NCI-H1930 (cell line): ENCODE data around the gene IQUB.
"Not testable (repeated sequence)": the region's sequence is repeated elsewhere in the genome, so short reads cannot be mapped to it uniquely, and the experiment has no call there.

Experiments
- DNase-seq, 2 experiments: peaks; one replicate each; lab custom pipeline; 2025; lab: John Stamatoyannopoulos, UW

The IQUB gene

DNA sequence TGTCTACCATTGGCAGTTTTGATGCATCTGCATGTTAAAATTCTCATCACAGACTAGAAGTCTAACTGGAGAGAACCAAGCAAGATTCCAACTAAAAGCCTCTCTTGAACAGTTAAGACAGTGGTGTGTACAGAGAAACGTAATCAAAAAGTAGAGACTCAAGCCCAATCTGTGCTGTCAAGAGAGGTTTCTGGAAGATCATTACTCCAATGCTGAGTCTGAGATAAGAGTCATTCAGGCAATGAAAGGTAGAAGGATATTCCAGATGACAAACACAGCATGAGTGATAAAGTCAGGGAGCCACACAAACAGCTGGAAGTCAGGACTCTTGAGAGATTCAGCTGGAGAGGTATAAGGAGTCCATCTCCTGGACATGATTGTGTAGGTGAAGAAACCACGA lies 48.7 kb downstream of the IQUB start:
- no peak for DNase-seq

DNA sequence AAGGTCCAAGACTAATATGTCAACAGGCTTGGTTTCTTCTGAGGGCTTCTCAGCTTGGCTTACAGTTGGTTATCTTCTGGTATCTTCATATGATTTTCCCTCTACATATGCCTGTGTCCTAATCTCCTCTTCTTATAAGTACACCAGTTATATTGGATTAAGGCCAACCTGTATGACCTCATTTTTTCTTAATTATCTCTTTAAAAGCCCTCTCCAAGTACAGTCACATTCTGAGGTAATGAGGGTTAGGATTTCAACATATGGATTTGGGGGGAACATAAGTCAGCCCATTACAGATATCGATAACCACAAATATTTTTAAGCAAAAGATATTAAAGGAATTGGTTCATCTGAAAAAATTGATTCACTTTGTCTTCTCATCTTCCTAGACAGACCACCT lies 49.2 kb downstream of the IQUB start:
- no peak for DNase-seq

GRCh38 chr7:123484199-123484598 lies 50.2 kb downstream of the IQUB start:
- no peak for DNase-seq

GRCh38 chr7:123480107-123480506 lies 54.3 kb downstream of the IQUB start:
- no peak for DNase-seq

DNA sequence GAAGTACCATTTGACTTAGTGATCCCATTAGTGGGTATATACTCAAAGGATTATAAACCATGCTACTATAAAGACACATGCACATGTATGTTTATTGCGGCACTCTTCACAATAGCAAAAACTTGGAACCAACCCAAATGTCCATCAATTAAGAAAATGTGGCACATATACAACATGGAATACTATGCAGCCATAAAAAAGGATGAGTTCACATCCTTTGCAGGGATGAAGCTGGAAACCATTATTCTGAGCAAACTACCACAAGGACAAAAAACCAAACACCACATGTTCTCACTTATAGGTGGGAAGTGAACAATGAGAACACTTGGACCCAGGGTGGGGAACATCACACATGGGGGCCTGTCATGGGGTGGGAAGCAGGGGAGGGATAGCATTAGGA lies 56.3 kb downstream of the IQUB start:
- DNase-seq, result not testable (repeated sequence)

DNA sequence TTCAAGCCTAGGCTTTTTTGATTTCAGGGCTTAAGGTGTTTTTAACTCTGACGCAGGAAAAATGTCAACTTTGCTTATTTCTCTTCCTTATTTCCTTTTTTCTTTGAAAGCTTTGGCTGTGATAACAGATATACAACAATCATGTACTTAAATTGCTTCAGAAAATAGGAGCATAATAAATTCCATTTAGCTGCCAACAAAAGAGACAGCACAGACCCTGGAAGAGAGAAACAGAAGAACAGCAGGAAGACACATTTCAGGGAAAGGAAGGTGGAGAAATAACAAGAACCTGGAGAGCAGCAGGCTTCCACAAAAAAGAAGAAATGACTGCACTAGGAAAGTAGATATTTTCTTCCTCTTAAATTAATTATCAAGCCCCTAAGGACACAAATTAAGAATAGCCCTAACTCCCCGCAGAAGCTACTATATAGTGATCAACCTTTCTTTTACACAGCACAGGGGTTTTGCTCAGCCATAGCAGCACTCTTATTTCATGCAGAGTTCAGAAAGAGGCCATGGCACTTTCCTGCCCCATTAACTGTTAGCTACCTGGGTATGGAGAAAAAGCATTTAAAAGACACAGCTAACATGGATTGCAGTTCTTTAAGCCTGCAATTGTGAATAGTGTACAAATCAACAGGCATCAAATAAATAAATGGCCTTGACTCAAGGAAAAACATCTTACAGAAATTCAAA lies 61.5 kb downstream of the IQUB start:
- no peak for DNase-seq

GRCh38 chr7:123472327-123472726 lies 62.1 kb downstream of the IQUB start:
- DNase-seq, result no peak

DNA sequence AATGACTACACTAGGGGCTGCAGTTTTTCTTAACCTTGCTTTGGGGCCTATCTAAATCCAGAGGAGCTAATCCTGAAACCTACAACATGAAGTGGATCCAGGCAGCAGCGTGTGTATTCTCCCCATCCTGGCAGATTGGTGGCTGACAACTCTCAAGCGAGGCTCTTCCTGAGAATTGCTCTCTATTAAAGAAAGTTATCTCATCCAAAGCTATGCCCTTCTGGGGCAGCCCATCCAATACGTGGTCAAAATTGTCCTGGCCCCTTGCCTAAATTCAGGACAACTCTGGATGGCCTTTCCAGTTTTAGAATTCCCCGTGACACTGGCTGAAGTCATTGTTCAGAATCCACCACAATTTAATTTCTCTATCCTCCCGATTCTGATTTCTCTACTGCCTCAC lies 66.1 kb downstream of the IQUB start:
- no peak for DNase-seq

DNA sequence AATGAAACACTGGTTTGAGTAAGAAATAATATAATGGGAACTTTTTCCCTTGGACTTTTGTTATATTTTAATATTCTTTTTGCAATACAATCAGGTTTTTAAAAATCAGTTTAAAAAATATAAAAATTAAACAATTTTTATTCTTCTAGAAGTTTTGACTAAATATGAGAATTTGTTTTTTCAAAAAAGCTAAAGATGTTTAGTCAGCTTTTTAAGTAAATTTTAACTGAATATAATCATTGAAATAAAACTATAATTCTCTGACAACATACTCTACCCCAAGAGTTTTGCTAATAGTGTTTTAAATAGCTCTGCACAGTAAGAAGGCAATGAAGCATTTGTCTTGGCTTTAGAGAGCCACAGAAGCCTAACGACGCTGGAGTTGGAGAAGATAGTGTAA lies 70.5 kb downstream of the IQUB start:
- no peak for DNase-seq

GRCh38 chr7:123460616-123461015 lies 73.8 kb downstream of the IQUB start:
- DNase-seq, result no peak

GRCh38 chr7:123455965-123456470 lies 78.4 kb downstream of the IQUB start:
- no peak for DNase-seq

DNA sequence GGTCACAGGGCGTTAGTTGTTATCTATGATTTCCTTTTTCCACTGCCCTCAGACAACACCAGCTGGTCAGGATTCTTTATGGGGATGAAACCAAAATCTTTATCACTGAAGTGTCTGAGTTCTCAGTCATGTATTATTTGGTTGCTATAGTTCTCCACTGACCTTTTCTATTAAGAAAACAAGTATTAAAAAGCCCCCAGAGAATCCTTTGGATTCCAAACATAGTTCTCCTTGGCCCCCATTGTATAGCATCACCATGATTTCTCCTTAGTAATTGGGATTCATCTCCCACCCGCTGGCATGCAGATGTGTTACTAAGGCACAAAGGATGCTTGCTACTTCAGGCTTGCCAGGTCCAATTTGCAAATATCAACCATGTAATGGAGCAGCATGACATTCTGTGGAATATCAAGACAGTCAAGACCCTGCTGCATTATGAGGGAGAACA lies 94.3 kb downstream of the IQUB start:
- DNase-seq, result no peak

GRCh38 chr7:123439191-123439590 lies 95.2 kb downstream of the IQUB start:
- no peak for DNase-seq

DNA sequence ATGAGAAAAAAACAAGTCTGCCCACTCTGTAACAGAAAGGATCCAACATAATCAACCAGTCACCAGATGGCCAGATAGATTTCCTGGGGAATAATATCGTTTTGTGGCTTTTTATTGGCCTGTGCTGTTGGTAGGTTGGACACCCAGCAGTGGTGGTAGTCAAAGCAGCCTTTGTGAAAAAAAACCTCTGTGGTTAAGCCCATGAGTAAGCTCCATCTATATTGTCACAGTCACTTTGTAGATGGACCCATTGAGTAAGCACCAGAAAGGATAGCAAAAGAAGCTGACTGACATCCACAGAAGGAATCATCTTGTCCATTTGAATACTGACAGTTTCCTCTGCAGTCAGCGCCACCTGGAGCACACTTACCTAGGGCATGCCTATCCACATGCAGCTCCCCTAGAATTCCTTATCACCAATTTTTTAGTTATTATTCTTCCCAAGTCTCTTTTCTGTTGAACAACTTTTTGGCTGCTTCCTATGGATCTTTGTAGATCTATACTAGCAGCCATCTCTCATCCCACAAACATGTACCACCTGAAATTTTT lies 96.9 kb downstream of the IQUB start:
- DNase-seq, result no peak

DNA sequence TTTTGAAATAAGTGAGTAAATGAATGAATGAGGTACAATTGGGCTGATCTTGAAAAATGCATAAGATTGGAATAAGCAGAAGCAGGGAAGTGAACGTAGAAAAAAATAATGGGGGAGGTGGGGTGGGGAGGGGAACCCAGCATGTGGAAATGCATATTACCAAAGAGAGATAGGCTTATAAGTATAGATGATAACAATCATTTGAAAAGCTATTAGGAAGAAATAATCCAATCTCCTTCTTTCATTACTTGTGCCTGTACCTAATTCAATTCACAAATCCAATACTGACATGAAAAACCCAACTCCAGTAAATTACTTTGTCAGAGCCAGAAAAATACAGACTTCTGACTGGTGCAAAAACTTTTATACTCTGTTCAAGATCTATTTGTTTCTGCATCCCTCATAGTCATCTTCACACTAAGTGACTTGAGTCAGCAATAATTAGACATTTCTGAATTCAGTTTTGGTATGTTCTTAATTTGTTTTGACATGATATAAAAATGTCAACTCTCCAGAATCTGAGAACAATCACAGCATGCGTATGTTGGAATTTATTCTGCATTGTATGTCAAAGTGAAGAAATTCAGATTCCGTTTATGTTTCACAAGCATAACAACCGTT lies 99.2 kb downstream of the IQUB start:
- DNase-seq, result no peak

GRCh38 chr7:123433665-123434064 lies 100.7 kb downstream of the IQUB start:
- peak; percentile 92 to 94 for DNase-seq

DNA sequence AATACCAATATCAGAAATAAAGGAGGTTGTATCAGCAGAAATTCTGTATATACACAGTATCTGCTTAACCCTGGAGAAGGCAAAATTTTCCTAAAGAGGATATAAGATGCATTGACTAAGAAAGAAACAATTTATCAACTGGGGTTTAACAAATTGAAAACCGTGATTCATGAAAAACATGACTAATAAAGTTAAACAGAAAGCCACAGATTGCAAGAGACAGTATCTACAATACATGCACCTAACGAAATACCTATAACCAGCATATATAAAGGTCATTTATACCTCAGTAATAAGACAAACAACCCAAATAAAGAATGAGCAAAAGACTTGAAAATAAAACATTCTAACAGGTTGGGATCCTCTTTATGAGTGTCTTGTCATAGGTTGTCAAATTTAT lies 101.8 kb downstream of the IQUB start:
- no peak for DNase-seq

GRCh38 chr7:123431075-123431614 lies 103.2 kb downstream of the IQUB start:
- no peak for DNase-seq

DNA sequence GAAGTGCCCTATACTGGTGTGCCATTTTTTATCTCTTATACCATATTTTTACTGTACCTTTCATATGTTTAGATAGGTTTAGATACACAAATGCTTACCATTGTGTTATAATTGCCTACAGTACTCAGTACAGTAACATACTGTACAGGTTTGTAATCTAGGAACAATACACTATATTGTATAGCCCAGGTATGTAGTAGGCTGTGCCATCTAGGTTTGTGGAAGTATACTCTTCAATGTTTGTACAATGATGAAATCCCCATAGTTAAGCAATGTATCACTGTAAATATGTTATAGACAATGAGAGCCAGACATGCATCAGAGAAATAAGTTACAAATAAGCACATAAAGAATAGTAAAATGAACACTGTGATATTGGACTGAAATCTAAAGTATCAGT lies 109.1 kb downstream of the IQUB start:
- no peak for DNase-seq

DNA sequence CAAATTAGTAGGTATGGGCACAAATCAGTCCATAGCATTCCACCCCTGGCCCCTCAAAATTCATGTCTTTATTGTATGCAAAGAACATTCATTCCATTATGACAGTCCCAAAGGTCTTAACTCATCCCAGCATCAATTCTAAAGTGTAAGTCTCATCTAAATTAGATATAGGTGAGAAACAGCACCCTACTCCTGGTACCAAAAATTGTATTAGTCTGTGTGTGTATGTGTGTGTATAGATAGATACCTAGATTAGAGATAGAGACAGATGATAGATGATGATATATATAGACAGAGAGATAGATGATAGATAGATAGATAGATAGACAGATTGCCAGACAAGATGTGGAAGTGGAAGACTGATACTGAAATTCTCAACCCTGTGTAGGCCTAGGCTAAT lies 109.9 kb downstream of the IQUB start:
- no peak for DNase-seq

GRCh38 chr7:123423622-123424021 lies 110.8 kb downstream of the IQUB start:
- DNase-seq, result no peak

DNA sequence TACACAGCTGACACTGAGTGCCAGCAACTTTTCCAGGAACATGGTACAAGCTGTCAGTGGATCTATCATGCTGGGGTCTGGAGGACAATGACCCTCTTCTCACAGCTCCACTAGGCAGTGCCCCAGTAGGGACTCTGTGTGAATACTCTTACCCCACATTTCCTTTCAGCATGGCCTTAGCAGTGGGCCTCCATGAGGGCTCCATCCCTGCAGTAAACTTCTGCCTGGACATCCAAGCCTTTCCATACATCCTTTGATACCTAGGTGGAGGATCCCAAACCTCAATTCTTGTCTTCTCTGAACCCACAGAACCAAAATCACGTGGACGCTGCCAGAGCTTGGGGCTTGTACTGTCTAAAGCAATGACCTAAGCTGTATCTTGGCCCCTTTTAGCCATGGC lies 116.8 kb downstream of the IQUB start:
- no peak for DNase-seq

GRCh38 chr7:123415625-123416024 lies 118.8 kb downstream of the IQUB start:
- no peak for DNase-seq
